Gastroesophageal sphincter (tissue), 3 donors: ENCODE results near the gene KCNS3.

ENCODE experiments used
- POLR2A ChIP-seq, 2 donors: fragments of 450-650 bp; IDR thresholded peaks; one replicate each; pipeline ENCODE4 v1.6.1; 2017; ENCODE audit warnings: antibody characterized with exemption in 2 of 2, mild to moderate bottlenecking in 2 of 2, moderate library complexity in 1 of 2
- TF ChIP-seq, protein P1 (sequence below), 4 experiments: fragments of 200-600 bp in 2 of 4; fragments of 450-650 bp in 2 of 4; sonication (generic) in 1 of 4; IDR thresholded peaks; one replicate each; pipeline ENCODE4 v1.5.1; 2017 to 2019; ENCODE audit warnings: antibody characterized with exemption in 4 of 4, mild to moderate bottlenecking in 2 of 4, moderate library complexity in 2 of 4

DNA sequence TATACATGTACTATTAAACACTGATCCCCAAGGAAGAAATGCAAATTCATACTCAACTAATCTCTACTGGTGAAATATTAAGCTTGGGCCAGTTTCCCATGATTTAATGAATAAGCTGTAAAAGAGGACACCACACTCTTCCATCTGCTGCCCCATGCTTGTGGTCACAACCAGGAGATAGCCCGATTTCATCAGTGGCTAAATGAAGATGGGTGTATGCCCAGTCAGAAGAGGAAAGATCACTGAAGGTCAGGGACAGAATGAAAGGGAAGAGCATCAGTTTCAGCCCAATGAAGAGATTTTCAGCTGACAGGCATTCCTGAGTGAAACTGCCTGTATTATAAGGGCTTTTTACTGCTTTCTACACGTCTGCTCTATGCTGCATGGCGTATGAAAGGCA, 103.5 kb downstream of the KCNS3 start:
- no peak for TF ChIP-seq POLR2A (IDR thresholded peaks at IDR 0.05)
- TF ChIP-seq, protein P1, sequence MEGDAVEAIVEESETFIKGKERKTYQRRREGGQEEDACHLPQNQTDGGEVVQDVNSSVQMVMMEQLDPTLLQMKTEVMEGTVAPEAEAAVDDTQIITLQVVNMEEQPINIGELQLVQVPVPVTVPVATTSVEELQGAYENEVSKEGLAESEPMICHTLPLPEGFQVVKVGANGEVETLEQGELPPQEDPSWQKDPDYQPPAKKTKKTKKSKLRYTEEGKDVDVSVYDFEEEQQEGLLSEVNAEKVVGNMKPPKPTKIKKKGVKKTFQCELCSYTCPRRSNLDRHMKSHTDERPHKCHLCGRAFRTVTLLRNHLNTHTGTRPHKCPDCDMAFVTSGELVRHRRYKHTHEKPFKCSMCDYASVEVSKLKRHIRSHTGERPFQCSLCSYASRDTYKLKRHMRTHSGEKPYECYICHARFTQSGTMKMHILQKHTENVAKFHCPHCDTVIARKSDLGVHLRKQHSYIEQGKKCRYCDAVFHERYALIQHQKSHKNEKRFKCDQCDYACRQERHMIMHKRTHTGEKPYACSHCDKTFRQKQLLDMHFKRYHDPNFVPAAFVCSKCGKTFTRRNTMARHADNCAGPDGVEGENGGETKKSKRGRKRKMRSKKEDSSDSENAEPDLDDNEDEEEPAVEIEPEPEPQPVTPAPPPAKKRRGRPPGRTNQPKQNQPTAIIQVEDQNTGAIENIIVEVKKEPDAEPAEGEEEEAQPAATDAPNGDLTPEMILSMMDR (IDR thresholded peaks at IDR 0.05), result no peak
